K562 (cell line): ENCODE measurements around the gene ARHGAP4. TPM values are rescaled to one million over a fixed set of nuclear protein-coding genes. Genes with fewer than 3 reads are reported as not detected.

Experiments
- CREB1 ChIP-seq, 2 experiments: sonication (generic) in 1 of 2; formaldehyde crosslinking in 1 of 2; IDR thresholded peaks; 2 replicates each; pipeline versions ENCODE4 v1.6.1 to v1.8.0; 2012 to 2022; ENCODE audit warnings: inconsistent platforms in 1 of 2, mild to moderate bottlenecking in 1 of 2, missing genetic modification reagents in 1 of 2, moderate library complexity in 1 of 2
- ERF ChIP-seq: fragments of 450-650 bp; formaldehyde crosslinking; IDR thresholded peaks from 2 replicates; pipeline ENCODE4 v1.4.0; 2020; ENCODE audit warnings: mild to moderate bottlenecking, mixed read lengths
- HMGN3 ChIP-seq: IDR thresholded peaks from 2 replicates; pipeline ENCODE4 v1.6.1; 2011; ENCODE audit warnings: borderline replicate concordance, low read depth, mild to moderate bottlenecking, mixed read lengths, low read length; ENCODE audit not compliant: insufficient read length; ENCODE audit errors: extremely low read depth
- KDM5B ChIP-seq: fragments of 200-600 bp; sonication (generic); IDR thresholded peaks from 2 replicates; pipeline ENCODE4 v1.6.1; 2012; ENCODE audit warnings: low read depth, mild to moderate bottlenecking, moderate library complexity, low read length, control low read depth, inconsistent platforms; ENCODE audit not compliant: insufficient replicate concordance
- MTA3 ChIP-seq: fragments of 450-650 bp; formaldehyde crosslinking; IDR thresholded peaks from 2 replicates; pipeline ENCODE4 v1.6.1; 2017; ENCODE audit warnings: mild to moderate bottlenecking, borderline replicate concordance
- MYC ChIP-seq, 2 experiments: fragments of 250-450 bp in 1 of 2; sonication (Bioruptor Pico) in 1 of 2; IDR thresholded peaks; 2 replicates each; pipeline versions ENCODE4 v1.5.1 to v1.6.1; 2012 to 2021; ENCODE audit warnings: low read depth in 2 of 2, borderline replicate concordance in 1 of 2, improper control_type of control experiment in 1 of 2, low read length in 1 of 2, mild to moderate bottlenecking in 1 of 2, moderate library complexity in 1 of 2
- PHF8 ChIP-seq: fragments of 200-600 bp; sonication (generic); IDR thresholded peaks from 2 replicates; pipeline ENCODE4 v1.6.1; 2012; ENCODE audit warnings: mixed run types, mild to moderate bottlenecking, inconsistent platforms, low read length, moderate library complexity, borderline replicate concordance
- POLR2B ChIP-seq: fragments of 450-650 bp; IDR thresholded peaks from 2 replicates; pipeline ENCODE4 v1.6.1; 2018; ENCODE audit warnings: low read depth; ENCODE audit not compliant: partially characterized antibody
- U2AF1 ChIP-seq: fragments of 200-400 bp; formaldehyde crosslinking; optimal IDR thresholded peaks from 2 replicates; pipeline ENCODE3; 2017; ENCODE audit warnings: mild to moderate bottlenecking, low read depth, low read length, moderate library complexity
- polyA plus RNA-seq, 8 experiments: library from polyadenylated mRNA; depleted of rRNA in 4 of 8; stranded (reverse) in 5 of 8; unstranded in 3 of 8; fragments of >200 nt; fragmentation: Nextera tagmentation in 2 of 8; fragmentation: Illumina TruSeq in 1 of 8; extraction: Ambion mirVana in 2 of 8; extraction: Trizol in 1 of 8; gene quantifications; 2 replicates each; pipeline versions ENCODE4 v1.2.1 to v1.2.3, GENCODE V29; 2011 to 2014; ENCODE audit warnings: inconsistent platforms in 1 of 8, missing spikeins in 1 of 8
- total RNA-seq, 7 experiments: library from RNA; depleted of rRNA in 6 of 7; stranded (reverse); fragments of >200 nt in 6 of 7; fragmentation: Illumina TruSeq in 2 of 7; extraction: Trizol in 2 of 7; gene quantifications; 2 replicates each; pipeline versions ENCODE4 v1.2.1 to v1.2.3, GENCODE V29; 2011 to 2021; ENCODE audit warnings: low replicate concordance in 1 of 7
- TF ChIP-seq, protein P1 (sequence below): sonication (generic); formaldehyde crosslinking; IDR thresholded peaks from 2 replicates; pipeline ENCODE4 v1.8.1; 2023; ENCODE audit warnings: mild to moderate bottlenecking, missing genetic modification reagents, moderate library complexity
- TF ChIP-seq, protein P2 (sequence below): fragments of 450-650 bp; formaldehyde crosslinking; IDR thresholded peaks from 2 replicates; pipeline ENCODE4 v1.4.0; 2022; ENCODE audit warnings: missing genetic modification characterization
- TF ChIP-seq, protein P3 (sequence below): fragments of 250-450 bp; sonication (Bioruptor Pico); IDR thresholded peaks from 2 replicates; pipeline ENCODE4 v1.5.0; 2020; ENCODE audit warnings: mild to moderate bottlenecking
- TF ChIP-seq, protein P4 (sequence below): fragments of 200-800 bp; sonication (Bioruptor generic); IDR thresholded peaks from 2 replicates; pipeline ENCODE4 v1.6.1; 2017; ENCODE audit warnings: missing genetic modification characterization, missing compliant biosample characterization
- TF ChIP-seq, protein P5 (sequence below): fragments of 450-650 bp; IDR thresholded peaks from 2 replicates; pipeline ENCODE4 v1.6.1; 2017; ENCODE audit warnings: antibody characterized with exemption, mild to moderate bottlenecking

The ARHGAP4 gene
- total and polyA plus RNA-seq, 9 of the 15 experiments (the other 6 are each of a cell fraction or from before 2014, with no cell fraction given) = 0.30 to 81.8 (median 13.5) TPM

DNA sequence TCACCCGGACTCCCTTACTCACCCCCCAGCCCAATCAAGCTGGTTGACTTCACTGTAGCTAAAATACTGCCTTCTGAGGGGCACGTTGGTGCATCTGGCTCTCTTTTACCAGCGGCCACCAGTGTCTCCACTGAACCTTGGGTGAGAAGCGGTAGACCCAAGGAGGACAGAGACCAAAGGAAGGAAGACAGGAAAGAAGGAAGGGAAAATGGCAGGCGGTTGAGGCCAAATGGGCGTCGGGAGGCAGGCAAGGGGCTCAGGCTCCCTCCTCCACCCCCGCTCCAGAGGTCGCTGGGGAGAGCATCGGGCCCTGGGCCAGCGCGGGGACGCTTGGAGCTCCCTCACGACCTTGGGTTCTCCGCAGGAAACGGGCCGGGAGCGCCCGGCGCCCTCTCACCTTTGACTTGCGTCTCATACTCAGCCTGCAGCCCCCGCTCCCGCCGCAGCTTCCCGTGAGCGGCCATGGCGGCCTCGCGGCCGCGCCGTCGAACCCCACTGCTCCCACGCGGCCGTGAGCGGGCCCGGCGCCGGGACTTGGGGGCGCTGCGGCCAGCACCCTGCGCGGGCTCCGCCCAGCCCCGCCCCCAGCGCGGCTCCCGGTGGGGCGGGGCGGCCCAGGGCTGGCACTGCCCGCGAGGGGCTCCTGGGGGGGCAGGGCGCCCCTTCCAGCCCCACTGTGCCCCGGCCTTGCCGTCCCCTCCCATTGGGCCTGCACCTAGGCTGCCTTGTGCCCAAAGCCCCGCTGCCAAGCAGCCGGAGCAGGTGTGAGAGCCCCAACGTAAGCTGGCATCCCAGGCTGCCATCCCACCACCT, at the start of gene ARHGAP4 (continued):
- TF ChIP-seq HMGN3 (peak; percentile 77), KDM5B (peak; percentile 78), U2AF1 (no peak), PHF8 (peak; percentile 60; the same call in 1 of the 2 replicates), CREB1 (IDR thresholded peaks at IDR 0.05) (peak; percentile 3; the same call in 1 of the 2 replicates), CREB1 (CRISPR knock-in tag; IDR thresholded peaks at IDR 0.05) (no peak), ERF (CRISPR knock-in tag) (peak; percentile 91; the same call in 1 of the 2 replicates), MTA3 (peak; percentile 38; the same call in 1 of the 2 replicates), MYC (IDR thresholded peaks at IDR 0.05; ENCODE audit: low read depth, low read length) (peak; percentile 84), MYC (CRISPR knock-in tag; IDR thresholded peaks at IDR 0.05; ENCODE audit: borderline replicate concordance, low read depth) (peak; percentile 45; the same call in 1 of the 2 replicates), POLR2B (peak; percentile 63)
- TF ChIP-seq, protein P1, sequence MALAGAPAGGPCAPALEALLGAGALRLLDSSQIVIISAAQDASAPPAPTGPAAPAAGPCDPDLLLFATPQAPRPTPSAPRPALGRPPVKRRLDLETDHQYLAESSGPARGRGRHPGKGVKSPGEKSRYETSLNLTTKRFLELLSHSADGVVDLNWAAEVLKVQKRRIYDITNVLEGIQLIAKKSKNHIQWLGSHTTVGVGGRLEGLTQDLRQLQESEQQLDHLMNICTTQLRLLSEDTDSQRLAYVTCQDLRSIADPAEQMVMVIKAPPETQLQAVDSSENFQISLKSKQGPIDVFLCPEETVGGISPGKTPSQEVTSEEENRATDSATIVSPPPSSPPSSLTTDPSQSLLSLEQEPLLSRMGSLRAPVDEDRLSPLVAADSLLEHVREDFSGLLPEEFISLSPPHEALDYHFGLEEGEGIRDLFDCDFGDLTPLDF (CRISPR knock-in tag) = 0 out of 2 replicates have a peak, but pooled peaks have one; percentile 26
- TF ChIP-seq, protein P2, sequence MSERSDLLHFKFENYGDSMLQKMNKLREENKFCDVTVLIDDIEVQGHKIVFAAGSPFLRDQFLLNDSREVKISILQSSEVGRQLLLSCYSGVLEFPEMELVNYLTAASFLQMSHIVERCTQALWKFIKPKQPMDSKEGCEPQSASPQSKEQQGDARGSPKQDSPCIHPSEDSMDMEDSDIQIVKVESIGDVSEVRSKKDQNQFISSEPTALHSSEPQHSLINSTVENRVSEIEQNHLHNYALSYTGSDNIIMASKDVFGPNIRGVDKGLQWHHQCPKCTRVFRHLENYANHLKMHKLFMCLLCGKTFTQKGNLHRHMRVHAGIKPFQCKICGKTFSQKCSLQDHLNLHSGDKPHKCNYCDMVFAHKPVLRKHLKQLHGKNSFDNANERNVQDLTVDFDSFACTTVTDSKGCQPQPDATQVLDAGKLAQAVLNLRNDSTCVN (CRISPR knock-in tag) = peak; percentile 32; the same call in 1 of the 2 replicates
- TF ChIP-seq, protein P3, sequence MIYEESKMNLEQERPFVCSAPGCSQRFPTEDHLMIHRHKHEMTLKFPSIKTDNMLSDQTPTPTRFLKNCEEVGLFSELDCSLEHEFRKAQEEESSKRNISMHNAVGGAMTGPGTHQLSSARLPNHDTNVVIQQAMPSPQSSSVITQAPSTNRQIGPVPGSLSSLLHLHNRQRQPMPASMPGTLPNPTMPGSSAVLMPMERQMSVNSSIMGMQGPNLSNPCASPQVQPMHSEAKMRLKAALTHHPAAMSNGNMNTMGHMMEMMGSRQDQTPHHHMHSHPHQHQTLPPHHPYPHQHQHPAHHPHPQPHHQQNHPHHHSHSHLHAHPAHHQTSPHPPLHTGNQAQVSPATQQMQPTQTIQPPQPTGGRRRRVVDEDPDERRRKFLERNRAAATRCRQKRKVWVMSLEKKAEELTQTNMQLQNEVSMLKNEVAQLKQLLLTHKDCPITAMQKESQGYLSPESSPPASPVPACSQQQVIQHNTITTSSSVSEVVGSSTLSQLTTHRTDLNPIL (CRISPR knock-in tag) = no peak
- TF ChIP-seq, protein P4, sequence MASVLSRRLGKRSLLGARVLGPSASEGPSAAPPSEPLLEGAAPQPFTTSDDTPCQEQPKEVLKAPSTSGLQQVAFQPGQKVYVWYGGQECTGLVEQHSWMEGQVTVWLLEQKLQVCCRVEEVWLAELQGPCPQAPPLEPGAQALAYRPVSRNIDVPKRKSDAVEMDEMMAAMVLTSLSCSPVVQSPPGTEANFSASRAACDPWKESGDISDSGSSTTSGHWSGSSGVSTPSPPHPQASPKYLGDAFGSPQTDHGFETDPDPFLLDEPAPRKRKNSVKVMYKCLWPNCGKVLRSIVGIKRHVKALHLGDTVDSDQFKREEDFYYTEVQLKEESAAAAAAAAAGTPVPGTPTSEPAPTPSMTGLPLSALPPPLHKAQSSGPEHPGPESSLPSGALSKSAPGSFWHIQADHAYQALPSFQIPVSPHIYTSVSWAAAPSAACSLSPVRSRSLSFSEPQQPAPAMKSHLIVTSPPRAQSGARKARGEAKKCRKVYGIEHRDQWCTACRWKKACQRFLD (CRISPR knock-in tag) = peak; percentile 41; the same call in 1 of the 2 replicates
- TF ChIP-seq, protein P5, sequence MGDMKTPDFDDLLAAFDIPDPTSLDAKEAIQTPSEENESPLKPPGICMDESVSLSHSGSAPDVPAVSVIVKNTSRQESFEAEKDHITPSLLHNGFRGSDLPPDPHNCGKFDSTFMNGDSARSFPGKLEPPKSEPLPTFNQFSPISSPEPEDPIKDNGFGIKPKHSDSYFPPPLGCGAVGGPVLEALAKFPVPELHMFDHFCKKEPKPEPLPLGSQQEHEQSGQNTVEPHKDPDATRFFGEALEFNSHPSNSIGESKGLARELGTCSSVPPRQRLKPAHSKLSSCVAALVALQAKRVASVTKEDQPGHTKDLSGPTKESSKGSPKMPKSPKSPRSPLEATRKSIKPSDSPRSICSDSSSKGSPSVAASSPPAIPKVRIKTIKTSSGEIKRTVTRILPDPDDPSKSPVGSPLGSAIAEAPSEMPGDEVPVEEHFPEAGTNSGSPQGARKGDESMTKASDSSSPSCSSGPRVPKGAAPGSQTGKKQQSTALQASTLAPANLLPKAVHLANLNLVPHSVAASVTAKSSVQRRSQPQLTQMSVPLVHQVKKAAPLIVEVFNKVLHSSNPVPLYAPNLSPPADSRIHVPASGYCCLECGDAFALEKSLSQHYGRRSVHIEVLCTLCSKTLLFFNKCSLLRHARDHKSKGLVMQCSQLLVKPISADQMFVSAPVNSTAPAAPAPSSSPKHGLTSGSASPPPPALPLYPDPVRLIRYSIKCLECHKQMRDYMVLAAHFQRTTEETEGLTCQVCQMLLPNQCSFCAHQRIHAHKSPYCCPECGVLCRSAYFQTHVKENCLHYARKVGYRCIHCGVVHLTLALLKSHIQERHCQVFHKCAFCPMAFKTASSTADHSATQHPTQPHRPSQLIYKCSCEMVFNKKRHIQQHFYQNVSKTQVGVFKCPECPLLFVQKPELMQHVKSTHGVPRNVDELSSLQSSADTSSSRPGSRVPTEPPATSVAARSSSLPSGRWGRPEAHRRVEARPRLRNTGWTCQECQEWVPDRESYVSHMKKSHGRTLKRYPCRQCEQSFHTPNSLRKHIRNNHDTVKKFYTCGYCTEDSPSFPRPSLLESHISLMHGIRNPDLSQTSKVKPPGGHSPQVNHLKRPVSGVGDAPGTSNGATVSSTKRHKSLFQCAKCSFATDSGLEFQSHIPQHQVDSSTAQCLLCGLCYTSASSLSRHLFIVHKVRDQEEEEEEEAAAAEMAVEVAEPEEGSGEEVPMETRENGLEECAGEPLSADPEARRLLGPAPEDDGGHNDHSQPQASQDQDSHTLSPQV = peak; percentile 93
